GM18858 (cell line): ENCODE measurements around the gene FBN1.

Source experiments
- ATAC-seq: cut with Tn5 transposase; IDR thresholded peaks from one replicate; pipeline ENCODE4 v1.9.1; 2021; ENCODE audit not compliant: unreplicated experiment

The FBN1 gene

DNA sequence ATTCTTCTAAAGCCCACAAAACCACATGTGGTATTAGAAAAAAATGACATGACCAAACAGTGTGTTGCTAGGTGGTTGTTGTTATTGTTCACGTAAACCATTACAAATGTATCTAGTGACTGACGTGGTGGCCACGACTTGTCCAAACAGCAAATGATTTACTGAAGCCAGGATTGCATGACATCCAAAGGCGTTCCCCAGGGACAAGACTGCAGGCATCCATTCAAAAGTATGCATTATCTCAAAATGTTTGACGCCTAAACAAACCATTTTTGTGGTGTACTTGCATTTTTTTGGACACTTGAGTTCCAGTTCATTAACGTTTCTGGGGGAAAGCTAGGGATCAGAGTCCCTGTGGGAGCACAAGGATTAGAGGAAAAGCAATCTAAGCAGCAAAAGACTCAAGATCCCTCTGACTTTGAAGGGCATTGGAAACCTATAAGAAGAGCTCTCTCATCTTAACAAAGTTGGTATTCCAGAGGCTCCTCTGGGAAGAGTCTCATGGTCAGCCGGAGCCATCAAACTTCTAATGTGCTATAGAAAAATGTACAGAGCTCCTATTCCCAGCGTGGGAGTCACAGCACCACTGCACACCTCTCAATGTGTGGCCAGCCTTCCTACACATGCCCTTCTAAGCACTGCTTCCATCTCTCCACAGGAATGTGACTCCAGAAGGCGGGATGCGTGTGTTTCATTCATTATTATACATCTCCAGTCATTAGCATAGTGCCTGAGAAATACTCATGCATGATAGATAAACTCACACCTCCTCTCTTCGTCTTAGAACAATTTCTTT, 62.9 kb downstream of the FBN1 start:
- no peak for ATAC-seq

DNA sequence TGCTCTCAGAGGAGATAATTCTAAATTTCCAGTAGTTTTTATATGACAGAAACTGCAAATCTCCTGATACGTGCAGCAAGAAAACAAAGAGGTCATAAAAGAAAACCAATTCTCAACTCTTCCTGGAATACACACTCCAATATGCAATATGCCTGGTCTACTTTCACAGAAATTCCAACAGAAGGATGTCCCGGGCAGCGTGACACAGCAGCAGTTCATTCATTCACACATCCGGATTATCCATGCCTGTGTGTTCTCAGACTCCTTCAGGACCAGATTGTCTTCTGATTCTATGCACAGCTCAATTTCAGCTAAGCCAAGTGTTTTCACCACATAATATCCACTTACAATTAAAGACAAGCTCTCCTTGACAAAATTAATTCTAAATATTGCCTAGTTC, 64.3 kb downstream of the FBN1 start:
- ATAC-seq, result no peak

DNA sequence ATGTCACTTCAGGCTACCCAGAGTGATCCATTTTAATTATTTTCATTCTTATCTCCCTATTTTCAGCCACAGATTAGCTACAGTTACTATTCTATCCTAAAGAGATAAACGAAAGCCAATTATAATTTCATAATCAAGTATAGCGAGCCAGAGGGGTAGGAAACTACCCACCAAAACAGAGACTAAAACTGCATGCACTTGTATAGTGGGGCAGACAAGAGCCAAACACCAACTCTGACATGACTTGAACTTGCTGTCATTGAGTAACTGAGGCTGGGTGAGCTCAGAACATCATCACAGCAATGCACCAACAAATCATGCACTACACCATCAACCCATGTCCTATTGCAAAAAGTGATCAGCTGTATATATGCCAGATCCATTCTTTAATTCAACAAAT, 64.8 kb downstream of the FBN1 start:
- ATAC-seq, result no peak

DNA sequence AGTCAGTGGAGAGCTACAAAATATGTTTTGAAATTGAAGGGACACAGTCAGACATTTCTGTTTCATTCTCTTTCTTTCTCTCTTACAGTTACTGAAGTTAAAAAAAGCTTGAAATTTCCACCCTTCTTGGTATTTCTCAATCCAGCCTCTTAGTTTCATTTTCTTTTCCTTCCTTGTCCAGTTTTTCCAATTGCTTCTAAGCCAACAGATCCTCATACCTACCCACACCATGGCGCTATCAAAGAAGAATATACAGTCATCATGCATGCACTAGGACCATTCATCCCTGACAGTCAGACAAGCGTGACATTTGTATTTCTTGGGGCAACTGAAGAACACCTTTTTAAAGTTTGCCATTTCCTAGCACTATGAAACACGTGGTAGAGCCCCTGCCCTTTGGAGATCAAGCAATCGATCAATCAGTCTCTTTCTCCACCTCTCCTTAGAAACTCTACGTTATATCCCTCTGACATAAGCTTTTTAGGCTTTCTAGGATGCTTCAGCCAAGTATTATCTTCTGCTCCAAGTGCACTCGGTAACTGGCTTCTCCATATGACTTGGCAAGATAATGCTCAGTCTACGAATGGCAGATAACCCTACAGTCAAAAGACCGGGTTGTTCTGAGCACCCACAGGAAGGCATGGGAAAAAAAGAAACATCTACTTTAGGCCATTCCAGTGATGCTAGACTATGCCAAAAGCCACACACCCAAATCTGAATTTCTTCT, 65.4 kb downstream of the FBN1 start:
- no peak for ATAC-seq

DNA sequence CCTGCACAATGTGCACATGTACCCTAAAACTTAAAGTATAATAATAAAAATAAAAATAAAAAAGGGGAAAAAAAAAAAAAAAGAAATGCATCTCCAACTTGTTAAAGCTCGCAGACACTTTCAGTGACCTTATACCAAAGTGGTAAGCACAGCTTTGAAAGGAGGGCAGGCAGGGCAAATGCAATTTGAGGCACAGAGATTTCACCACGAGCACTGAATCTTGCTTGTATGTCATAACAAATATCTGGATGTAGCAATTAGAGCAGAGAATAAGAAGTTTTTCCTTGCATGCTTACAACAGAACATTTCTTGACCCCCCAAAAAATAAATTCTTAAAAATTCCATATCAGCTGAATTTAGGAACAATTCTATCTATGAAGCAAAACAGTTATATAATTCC, 66.5 kb downstream of the FBN1 start:
- ATAC-seq, result no peak

DNA sequence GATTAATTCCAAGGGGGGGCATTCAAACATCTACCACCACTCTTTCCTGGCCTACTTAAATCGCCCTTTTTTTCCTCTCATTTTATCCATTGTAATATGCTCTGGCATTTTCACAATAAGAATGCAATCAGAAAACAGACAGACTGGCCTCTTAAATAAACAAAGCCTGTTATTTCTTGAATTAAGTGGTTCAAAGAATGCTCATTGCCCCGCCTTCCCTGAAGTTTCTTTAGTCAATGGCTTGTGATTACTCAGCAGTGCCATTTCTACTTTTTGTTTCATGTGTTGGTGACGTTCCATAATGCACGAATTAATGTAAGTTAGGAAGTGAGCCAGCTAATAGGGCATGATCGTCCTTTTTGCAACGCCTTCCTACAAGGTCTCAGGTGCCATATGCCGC, 68.0 kb downstream of the FBN1 start:
- no peak for ATAC-seq

DNA sequence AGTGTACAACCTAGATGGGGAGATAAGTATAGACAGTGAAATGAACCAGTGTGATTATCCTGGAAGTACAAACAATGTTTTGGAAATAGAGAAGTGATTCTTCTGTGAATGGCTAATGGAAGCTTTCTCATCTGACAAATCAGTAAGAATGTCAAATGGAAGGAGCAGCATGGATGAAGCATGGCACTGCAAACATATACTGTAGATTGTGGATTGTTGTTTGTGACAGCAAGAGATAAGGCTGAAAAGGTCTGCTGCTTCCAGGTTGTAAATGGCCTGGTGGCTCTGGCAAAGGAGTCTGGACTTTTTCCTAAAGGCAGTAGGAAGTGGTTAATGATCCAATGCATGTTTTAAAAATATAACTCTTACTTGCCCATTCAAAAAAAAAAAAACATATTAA, 71.3 kb downstream of the FBN1 start:
- no peak for ATAC-seq

DNA sequence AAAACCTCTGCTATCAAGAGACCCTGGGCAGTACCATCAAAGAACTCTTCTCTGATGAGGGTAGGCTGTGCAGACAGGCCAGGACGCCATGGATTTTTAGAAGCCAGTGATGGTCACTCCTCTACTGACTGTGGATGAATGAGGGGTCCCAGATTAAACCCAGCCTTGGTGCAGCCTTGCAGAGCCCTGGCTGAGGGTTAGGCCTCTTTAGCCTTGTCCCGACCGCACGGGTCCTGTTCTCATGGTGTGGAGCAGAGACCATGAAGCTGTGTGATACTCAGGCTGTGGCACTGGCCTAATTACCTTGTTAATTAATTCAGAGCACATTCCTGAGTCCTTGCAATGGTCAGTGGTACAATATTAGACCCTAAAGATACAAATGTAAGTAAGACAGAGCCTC, 71.7 kb downstream of the FBN1 start:
- ATAC-seq, result no peak

DNA sequence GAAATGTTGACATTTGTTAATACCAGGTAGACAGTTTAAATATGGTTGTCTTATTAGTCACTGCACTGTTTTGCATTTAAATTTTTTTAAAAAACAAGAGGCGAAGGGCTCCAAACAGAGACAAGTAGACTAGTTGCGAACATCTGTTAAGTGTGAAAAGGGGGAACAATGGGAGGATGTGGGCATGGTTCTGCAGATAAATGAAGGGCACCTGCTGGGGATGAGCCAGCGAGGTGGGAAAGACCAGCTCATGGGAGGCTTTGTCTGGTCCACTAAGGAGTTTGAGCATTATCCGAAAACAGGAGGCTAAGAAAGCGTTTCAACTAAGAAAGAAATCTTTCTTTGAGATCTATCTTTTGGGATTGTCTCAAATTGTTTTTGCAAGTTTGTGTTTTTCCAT, 72.7 kb downstream of the FBN1 start:
- ATAC-seq, result no peak

DNA sequence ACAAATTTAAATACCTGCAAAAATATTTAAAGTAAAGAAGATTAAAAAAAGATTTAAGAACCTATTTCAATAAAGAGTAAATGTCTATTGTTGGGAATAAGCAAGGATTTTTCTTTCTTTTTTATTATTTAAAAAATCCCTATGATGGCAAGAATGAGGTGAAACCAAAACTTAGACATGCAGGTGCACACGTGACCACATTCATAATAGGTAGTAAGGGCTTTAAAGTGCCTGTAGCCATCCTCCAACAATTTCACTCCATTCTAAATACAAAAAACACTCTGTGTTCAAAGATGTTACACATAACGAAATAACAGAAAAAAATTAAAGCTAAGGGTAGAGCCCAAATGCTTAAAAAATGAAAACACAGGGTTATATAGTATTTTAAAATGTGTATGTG, 74.0 kb downstream of the FBN1 start:
- ATAC-seq, result no peak

DNA sequence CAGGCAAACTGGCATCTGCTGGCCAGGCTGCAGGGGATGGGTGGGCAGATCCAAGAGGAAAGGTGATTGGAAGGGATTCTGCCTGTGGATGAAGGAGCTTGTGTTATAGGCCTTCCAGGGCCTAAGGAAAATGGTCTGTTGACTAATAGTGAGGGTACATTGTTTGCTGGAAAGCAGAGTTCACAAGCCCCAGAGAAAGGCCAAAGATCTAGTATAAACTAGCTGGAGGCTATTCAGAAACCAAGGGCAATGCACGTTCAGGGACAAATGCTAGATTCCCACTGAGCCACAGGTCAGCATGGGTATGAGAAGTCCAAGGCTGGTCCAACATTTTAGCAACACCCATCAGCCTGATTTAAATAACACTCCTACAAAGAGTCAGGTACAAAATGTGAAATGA, 74.7 kb downstream of the FBN1 start:
- no peak for ATAC-seq

DNA sequence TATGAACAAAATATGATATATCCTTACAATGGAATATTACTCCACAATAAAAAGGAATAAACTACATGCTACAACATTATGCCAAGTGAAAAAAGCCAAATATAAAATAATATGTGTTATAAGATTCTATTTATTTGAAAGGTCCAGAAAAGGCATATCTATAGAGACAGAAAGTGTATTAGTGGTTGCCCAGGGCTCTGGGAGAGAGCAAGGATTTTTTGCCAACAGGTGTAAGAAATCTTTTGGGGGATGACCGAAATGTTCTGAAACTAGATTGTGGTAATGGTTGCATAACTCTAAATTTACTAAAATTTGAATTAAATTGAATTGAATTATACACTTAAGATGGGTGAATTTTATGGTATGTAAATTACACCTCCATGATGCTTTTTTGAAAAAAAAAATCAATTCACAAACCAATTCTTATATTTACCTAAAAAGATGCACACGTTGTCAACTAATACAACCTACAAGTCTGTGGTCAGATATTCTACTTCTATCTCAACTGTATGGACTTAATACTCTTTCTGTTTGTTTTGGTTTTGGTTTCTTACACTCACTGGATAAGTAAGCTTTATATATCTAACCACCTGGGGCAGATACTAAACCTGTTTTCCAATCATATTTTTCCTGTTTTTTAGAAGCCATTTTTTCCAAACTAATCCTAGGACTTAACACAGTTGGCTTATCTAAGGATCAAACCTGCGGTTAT, 75.8 kb downstream of the FBN1 start:
- peak; percentile 62 for ATAC-seq

DNA sequence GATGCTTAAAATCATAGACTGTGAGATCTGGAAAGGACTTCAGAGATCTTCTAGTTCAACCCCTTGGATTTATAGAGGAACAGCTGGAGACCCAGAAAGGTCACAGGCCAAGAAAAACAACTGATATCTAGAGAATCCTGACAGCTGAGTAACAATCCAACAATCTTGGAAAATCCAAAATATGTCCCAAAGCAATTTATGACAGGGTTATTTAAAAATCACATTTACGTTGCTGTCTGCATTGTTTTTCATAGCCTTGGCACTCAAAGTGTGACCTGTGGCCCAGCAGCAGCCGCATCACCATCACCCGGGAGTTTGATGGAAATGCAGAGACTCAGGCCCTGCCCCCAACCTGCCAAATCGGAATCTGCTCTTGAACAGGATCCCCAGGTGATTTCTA, 78.8 kb downstream of the FBN1 start:
- no peak for ATAC-seq

DNA sequence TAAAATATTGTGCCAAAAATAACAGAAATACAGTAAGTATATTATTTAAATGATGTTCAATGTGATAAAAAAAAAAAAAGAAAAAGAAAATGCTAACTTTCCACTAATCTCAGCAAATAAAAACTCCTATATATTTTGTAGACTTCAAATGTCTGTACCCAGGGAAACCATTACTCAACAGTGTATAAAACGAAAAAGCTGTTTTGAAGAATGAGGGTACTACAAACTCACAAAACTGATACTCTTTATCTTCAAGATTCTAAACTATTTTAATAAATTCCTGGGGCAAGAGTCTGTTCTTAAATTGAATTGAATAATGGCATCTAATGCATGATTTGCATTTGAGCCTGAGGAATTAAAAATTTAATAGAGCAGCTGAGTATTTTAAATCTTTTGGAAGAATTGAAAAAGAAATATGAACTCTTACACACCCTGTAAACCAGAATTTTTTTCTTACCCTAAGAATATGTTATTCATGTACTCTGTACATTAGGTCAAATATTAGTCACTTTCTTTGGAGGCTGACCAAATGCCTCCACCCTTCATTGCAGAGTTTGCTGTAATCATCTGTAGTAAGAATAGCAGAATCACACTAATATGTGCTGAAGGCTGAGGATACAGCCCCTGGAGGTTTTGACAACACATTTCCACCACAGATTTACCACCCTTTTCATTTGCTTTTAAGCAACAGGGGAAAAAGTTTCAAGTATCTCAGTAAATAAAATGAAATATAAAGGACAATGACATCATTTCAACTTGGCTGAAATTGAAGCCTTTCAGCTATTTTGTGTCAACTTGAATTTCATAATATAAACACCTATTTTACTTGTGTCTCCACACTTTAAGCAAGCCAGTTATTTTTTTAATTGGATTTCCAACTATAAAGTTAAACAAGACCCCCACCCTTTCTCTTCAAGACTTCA, 79.7 kb downstream of the FBN1 start:
- no peak for ATAC-seq

DNA sequence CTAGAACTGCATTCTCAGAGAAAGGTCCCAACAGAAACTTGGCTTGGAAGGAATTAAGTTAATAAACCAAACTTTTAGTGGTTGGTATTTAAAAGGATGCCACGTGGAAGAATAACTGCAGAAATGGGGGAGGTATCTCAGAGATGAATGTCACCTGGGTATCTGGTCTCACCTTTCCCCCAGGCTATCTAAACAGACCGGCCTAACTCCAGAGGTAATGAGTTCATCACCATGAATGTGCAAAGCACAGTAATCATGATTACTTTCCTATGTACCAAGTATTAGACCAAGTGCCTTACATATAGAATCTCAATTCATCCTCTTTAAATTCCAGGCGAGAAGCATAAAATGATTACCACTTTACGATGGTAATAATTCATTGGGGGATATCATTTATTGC, 80.8 kb downstream of the FBN1 start:
- ATAC-seq, result no peak

DNA sequence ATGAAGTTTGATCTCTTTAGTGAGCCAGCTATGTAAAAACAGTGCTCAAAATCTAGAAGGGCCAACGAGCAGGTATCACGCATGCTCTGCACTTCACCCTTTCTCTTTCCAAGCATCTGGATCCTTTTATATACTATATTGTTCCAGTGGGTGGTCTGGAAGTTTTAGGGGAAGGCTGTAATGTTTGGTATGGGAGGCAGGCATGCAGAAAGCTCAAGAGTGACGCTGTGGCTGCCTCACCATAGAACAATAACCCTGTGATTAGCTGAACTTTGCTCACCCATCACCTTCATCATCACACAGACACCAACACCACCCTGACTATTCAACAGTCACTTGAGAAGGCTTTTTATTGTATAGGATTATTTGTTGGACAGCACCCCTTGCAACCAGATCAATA, 81.6 kb downstream of the FBN1 start:
- ATAC-seq, result no peak

DNA sequence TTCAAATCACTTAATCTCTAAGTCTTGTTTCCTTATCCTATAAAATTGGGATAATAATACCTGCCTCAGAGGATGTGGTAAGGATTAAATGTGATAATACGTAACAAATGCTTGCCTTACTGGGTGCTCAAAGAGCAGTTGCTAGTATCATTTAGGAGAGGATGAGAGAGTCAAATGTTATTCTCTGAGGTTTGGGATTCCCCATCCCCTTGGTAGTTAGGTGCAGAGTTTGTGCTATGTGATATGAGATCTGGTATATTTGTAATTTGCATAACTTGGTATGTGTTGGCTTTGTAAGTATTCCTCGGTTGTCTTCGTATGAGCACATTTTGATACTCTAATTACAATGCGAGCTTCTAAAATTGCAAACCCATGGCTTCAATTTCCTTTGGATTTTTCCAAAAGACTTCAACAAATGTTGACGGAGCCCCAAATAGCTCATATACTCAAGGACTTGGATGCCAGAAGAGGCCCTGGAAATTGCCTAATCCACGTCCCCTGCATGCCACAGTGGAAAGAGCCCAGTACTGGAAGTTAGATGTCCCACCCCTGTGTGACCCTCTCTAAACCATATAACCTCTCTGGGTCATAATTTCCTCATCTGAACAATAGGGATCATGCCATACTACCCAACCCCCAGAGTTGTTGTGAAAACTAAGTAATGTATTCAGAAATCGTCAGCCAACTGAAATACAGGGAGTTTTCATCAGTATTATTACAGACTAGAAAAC, 85.0 kb downstream of the FBN1 start:
- peak; percentile 60 for ATAC-seq

DNA sequence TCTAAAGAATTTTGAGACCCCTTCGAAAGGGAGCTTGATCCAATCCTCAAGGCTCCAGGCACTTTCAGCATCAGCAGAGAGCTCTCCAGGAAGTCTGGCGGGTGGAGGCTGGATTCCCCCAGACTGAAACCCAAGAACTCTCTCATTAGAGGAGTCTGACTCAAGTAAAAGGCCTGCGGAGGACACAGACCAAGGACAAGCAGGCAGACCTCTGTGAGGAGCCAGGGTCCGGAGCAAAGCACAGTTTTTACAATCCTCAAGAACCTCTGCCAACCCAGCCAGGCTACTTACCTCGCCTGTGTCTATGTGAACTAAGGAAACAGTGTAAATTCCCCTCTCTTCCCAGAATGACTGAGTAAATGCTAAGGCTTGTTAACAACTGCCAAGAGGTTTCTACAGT, 86.2 kb downstream of the FBN1 start:
- no peak for ATAC-seq

DNA sequence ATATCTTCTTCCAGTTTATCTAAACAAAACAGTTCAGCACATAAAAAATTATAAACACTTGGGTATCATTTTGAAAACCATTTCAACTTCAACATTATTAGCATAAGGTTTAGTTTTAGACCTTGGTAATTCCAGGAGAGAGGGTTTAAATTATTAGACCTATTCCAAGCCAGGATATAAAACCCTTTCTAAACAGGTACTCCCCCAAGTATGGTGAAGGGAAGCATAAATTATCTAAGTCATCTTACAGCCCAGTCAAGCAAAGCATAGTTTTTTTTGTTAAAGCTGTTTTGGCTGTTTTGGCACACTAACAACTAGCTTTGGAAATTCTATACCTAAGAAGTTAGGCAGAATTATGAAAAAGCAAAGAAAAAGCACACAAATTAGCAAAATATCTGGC, 87.3 kb downstream of the FBN1 start:
- ATAC-seq, result no peak

DNA sequence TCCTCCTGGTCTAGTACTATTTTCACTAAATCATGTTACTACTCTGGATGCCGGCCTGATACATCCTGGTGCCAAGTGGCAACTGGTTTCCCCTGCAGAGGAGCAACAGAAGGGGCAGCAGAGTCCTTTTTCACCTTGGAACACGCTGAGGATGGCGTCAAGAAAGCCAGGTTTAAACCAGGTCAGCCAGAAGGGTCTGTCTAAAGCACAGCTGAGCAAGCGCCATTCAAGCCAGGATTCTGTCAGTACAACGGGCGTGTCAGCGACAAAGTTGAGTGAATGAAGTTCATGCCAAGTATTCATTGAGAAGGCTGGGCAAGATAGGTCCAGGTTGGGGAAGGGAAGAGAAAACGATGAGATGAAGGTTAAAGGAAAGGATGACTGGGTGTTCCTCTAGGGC, 88.2 kb downstream of the FBN1 start:
- ATAC-seq, result no peak
